Activated CD4-positive, alpha-beta T cell treated with anti-CD3 and anti-CD28 coated beads, Interleukin-2, amount 50 U/mL, for 1 hour (primary cell): ENCODE data around the gene ZGPAT.
A peak's percentile ranks its signal among the peaks of the same experiment; 100 is the strongest.

Experiments used
- DNase-seq: peaks from one replicate; pipeline ENCODE4 v3.0.0-alpha.2; 2020

Gene ZGPAT

GRCh38 chr20:63692436-63693082, 15.3 kb upstream of the ZGPAT start:
- no peak for DNase-seq

DNA sequence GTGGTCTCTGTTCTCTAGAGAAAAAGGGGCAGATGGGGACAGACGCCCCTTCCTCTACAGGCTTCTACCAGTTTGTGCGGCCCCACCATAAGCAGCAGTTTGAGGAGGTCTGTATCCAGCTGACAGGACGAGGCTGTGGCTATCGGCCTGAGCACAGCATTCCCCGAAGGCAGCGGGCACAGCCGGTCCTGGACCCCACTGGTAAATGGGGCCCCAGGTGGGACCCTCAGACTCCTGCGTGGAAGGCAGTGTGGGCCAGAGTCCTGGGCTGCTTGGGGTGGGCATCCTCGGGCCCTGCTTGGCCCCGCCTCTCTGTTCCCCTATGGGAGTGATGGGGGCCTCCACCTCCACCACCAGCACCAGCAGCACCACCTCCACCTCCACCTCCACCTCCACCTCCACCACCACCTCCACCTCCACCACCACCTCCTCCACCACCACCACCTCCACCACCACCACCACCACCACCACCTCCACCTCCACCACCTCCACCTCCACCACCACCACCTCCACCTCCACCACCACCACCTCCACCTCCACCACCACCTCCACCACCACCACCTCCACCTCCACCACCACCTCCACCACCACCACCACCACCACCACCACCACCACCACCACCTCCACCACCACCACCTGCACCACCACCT, 14.6 kb upstream of the ZGPAT start:
- no peak for DNase-seq

- DNase-seq: no peak
Measured at GRCh38 chr20:63693733-63694583, 13.9 kb upstream of the ZGPAT start.

- DNase-seq: no peak
Measured at GRCh38 chr20:63694584-63695423, 13.0 kb upstream of the ZGPAT start.

DNA sequence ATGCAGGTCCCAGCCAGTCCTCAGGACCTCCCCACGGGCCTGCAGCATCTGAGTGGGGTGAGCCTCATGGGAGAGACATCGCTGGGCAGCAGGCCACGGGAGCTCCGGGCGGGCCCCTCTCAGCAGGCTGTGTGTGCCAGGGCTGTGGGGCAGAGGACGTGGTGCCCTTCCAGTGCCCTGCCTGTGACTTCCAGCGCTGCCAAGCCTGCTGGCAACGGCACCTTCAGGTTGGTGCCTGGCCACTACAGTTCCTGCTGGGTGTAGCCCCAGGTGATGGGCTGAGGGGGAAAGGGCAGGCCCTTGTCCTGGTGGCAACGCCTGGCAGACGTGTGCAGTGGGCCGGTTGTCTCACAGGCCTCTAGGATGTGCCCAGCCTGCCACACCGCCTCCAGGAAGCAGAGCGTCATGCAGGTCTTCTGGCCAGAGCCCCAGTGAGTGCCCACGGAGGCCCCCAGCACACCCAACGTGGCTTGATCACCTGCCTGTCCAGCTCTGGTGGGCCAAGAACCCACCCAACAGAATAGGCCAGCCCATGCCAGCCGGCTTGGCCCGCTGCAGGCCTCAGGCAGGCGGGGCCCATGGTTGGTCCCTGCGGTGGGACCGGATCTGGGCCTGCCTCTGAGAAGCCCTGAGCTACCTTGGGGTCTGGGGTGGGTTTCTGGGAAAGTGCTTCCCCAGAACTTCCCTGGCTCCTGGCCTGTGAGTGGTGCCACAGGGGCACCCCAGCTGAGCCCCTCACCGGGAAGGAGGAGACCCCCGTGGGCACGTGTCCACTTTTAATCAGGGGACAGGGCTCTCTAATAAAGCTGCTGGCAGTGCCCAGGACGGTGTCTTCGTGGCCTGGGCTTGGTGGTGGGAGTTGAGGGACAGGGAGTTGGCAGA, 12.2 kb upstream of the ZGPAT start:
- no peak for DNase-seq

DNA sequence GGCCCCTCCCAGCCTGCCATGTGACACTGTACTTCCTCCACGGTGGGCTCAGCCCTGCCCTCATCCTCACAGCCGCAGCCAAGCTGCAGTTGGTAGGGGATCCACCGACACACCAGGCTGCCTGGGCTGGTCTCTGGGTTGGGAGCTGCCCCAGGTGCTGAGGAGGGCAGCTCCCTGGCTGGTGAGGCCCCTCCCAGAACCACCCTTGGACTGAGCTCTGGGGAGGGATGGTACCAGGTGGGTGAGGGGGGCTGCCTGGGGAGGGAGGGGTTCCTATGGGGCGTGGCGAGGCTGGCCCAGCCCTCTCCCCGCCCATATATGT, 11.6 kb upstream of the ZGPAT start:
- no peak for DNase-seq

GRCh38 chr20:63696628-63697356, 11.0 kb upstream of the ZGPAT start, which contains the start of gene TNFRSF6B:
Gene TNFRSF6B, plus strand, starts transcription at chr20:63696652. Its CDS starts 116 bp downstream, at chr20:63696768.
- peak; percentile 20 for DNase-seq

- no peak for DNase-seq
Measured at GRCh38 chr20:63697357-63697867, 10.4 kb upstream of the ZGPAT start.

GRCh38 chr20:63697868-63698545, 9.8 kb upstream of the ZGPAT start:
- no peak for DNase-seq

GRCh38 chr20:63698739-63699465, 8.9 kb upstream of the ZGPAT start:
- DNase-seq: no peak

- DNase-seq: no peak
Measured at GRCh38 chr20:63699466-63700198, 8.2 kb upstream of the ZGPAT start.

DNA sequence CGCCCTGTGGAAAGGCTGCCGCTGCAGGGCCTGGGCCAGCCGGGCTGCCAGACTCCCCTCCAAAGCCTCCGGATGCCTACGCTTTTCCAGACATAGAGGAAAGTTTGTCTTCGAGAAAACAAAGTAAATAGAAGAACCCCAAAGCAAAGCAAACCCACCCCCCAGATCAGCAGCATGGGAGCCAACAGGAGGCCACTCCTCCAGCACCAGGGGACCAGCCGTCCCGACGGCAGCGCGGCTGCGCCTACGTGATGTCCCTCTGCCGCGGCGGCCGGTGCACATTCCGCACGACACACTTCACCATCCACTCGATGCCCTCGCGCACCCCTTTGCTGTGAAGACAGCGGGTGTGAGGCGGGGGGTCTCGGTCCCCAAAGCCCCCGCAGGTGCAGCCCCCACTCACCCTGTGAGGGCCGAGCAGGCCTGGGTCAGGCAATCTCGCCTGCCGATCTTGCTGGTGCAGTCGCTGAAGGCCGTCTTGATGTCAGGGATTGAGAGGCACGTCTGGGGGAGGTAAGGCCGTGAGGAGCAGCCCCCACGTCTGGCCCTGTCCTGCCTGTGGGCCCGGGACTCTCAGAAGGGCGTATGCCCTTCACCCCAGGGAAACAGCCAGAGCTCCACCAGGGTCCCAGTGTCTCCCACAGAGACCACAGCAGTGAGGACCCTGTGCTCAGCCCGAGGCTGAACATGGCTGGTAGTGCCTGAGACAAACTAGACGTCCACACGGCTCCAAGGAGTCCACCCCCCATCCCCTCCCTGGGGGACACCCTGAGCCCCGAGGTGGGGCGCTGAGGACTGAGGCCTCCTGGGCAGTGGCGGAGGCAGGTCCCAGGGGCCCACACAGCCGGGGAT, 7.4 kb upstream of the ZGPAT start:
- DNase-seq: no peak

DNA sequence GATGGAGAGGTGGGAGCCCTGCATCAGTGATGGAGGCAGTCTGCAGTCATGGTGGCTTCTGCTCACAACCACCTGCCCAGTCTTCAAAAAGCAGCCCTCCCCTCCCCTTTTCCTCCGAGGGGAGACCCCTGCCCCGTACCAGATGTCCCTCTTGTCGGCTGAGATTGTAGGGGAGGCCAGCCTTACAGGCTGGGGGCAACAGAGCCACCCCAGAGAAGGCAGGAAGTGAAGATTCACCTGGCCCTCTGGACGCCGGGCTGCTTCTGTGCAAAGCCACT, 6.8 kb upstream of the ZGPAT start:
- DNase-seq: no peak

- DNase-seq: no peak
Measured at GRCh38 chr20:63701329-63702035, 6.4 kb upstream of the ZGPAT start.

DNA sequence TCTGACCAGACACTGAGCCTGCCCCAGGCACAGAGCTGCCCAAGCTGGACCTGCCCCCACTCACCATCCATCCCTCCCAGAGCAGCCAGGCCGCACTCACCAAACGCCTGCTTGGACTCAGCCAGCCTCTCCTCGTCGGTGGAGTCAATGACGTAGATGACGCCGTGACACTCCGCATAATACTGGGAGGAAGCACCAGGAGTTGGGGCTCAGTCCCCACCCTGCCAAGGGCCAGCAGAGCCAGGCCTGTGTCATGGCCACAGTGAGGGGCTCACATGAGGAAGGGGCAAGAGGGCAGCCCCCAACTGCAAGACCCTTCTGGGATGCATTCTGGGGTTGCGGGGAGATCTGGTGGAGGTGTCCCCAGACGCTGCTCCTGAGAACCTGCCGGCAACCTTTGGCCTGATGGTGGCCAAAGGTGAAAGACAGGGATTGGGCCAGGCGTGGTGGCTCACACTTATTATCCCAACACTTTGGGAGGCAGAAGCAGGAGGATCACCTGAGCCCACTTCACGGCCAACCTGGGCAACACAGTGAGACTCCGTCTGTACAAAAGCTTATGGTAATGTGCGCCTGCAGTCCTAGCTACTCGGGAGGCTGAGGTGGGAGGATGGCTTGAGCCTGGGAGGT, 5.7 kb upstream of the ZGPAT start:
- no peak for DNase-seq

DNA sequence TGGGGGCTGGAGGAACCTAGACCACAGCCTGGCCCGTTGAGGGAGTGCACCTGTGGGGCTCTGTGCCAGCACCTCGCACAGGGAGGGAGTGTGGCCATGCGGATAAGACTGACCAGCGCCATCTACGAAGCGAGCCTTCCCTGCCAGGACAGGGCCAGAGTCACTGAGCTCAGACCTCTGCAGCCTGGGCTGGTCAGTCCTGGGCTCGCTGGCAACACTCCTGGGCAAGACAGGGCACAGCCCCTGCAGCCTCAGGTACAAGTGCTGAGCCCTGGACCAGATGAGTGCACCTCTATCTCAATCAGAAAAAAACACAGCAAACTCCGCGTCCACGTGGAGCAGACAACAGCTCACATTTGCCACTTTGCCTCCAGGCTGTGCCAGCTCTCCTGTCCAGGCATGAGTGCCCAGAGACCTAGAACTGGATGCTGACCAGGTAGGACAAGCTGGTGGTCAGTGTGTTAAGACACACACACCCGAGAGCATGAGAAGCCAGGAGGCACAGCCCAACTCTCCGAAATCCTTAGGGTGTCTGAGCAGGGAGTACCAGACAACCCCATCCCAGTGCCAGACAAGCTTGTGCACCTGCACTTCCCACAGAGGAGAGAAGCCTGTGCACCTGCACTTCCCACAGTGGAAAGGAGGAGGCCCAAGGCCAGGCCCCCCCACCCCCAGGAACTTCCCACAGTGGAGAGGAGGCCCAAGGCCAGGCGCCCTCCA, 4.9 kb upstream of the ZGPAT start:
- no peak for DNase-seq
